ENCODE measurements around the gene PLXND1.
A peak's percentile ranks its signal among the peaks of the same experiment; 100 is the strongest.
"Not testable (repeated sequence)": the region's sequence is repeated elsewhere in the genome, so short reads cannot be mapped to it uniquely, and the experiment has no call there.

The PLXND1 gene

GRCh38 chr3:129612534-129613366 is 6.3 kb upstream of the PLXND1 start:
- no peak for DNase-seq (ENCODE audit: low read depth, low spot score)

GRCh38 chr3:129611812-129612533 is 5.5 kb upstream of the PLXND1 start:
- DNase-seq (ENCODE audit: low read depth, low spot score), result peak; percentile 95

GRCh38 chr3:129611446-129611800 is 4.9 kb upstream of the PLXND1 start:
- no peak for DNase-seq (ENCODE audit: low read depth, low spot score)

GRCh38 chr3:129610794-129611445 is 4.4 kb upstream of the PLXND1 start:
- not testable (repeated sequence) for DNase-seq (ENCODE audit: low read depth, low spot score)

- no peak for DNase-seq (ENCODE audit: low read depth, low spot score)
Measured at GRCh38 chr3:129610276-129610675, 3.8 kb upstream of the PLXND1 start.

GRCh38 chr3:129609591-129610182 is 3.2 kb upstream of the PLXND1 start:
- DNase-seq (ENCODE audit: low read depth, low spot score), result peak; percentile 78

GRCh38 chr3:129608936-129609590 is 2.6 kb upstream of the PLXND1 start:
- no peak for DNase-seq (ENCODE audit: low read depth, low spot score)

- peak; percentile 40 for DNase-seq (ENCODE audit: low read depth, low spot score)
Measured at GRCh38 chr3:129608087-129608935, 1.8 kb upstream of the PLXND1 start.

- DNase-seq (ENCODE audit: low read depth, low spot score), result no peak
Measured at GRCh38 chr3:129607391-129608068, 1.1 kb upstream of the PLXND1 start.

- DNase-seq (ENCODE audit: low read depth, low spot score), result peak; percentile 75
Measured at GRCh38 chr3:129605922-129606635, 397 bp downstream of the PLXND1 start.

GRCh38 chr3:129605203-129605921 is 1.1 kb downstream of the PLXND1 start:
- DNase-seq (ENCODE audit: low read depth, low spot score), result peak; percentile 78

- DNase-seq (ENCODE audit: low read depth, low spot score), result no peak
Measured at GRCh38 chr3:129604767-129605166, 1.7 kb downstream of the PLXND1 start.

GRCh38 chr3:129603991-129604749 is 2.3 kb downstream of the PLXND1 start:
- no peak for DNase-seq (ENCODE audit: low read depth, low spot score)

- no peak for DNase-seq (ENCODE audit: low read depth, low spot score)
Measured at GRCh38 chr3:129603561-129603942, 2.9 kb downstream of the PLXND1 start.

GRCh38 chr3:129602730-129603560 is 3.5 kb downstream of the PLXND1 start:
- DNase-seq (ENCODE audit: low read depth, low spot score), result peak; percentile 96

- DNase-seq (ENCODE audit: low read depth, low spot score), result no peak
Measured at GRCh38 chr3:129602309-129602708, 4.2 kb downstream of the PLXND1 start.

- no peak for DNase-seq (ENCODE audit: low read depth, low spot score)
Measured at GRCh38 chr3:129601713-129602112, 4.8 kb downstream of the PLXND1 start.

Data from astrocyte of the hippocampus (primary cell).